GM12892 (cell line): Measurements from ENCODE around the gene EEF1A2.
"Not testable (repeated sequence)": the region's sequence is repeated elsewhere in the genome, so short reads cannot be mapped to it uniquely, and the experiment has no call there.

Experiments
- DNase-seq: peaks from one replicate; pipeline ENCODE4 v3.0.0; 2011; ENCODE audit not compliant: insufficient read length
- FAIRE-seq: peaks from 2 replicates; lab custom pipeline; 2011; peaks lifted over from hg19 to GRCh38; lab: Jason Lieb, UNC
- POLR2A ChIP-seq: IDR thresholded peaks from 2 replicates; pipeline ENCODE4 v1.6.1; 2011; ENCODE audit warnings: low read depth, low read length, control low read depth
- POLR2AphosphoS5 ChIP-seq: IDR thresholded peaks from 2 replicates; pipeline ENCODE4 v1.6.1; 2011; ENCODE audit warnings: low read depth, low read length, control low read depth
- TAF1 ChIP-seq: IDR thresholded peaks from 2 replicates; pipeline ENCODE4 v1.6.1; 2011; ENCODE audit warnings: low read depth, mild to moderate bottlenecking, control low read depth, low read length, borderline replicate concordance

The EEF1A2 gene

DNA sequence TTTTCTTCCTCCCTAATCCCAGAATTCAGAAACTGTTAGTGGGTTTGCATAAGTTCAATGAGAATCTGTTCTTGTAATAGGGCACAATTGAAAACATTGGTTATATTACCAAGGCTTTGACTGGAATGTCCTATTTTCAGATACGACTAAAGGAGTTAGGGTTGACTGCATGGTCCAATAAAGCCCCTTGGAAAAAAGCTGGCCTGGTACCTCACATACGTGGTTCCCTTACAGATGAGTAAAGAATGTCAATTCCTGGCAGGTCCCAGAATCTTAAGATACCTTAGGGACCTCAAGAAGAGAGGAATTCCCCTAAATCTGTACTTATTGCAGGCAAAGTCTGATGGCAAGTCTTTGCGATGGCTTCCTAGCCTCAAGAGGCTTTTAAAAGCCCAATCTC lies 26.3 kb upstream of the EEF1A2 start:
- FAIRE-seq = no peak
- DNase-seq = no peak
- TF ChIP-seq POLR2A (peak; percentile 1; the same call in 1 of the 2 replicates), POLR2AphosphoS5 (no peak), TAF1 (no peak)

DNA sequence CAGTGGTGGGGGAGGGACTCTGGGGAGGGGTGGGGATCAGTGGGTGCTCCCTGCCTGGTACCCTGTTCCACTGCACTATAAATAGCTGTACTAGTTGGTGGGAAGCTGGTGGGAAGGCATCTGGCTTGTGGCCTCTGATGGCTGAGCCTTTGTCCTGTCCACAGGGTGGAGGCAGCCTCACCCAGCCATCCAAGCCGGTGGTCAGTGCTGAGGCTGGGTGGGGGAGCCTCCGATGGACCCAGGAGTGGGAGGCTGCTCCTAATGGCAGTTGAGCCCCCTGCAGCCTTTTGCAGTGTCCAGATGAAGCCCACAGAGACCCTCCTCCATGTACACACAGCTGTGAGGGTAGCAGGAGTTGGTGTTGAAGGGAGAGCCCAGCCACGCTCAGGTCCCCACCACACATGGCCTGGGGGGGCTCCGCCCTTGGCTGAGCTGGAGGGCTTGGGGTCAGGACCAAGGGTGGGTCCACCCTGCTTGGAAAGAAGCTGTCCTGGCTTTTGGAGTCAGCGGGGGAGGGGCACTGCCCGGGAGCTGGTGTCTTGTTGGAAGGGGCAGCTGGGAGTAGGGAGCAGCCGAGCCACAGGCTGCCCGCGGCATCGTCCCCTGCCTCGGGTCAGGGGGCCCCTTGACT lies 24.2 kb upstream of the EEF1A2 start:
- TF ChIP-seq POLR2A (peak; percentile 43; the same call in 1 of the 2 replicates), POLR2AphosphoS5 (peak; percentile 28; the same call in 1 of the 2 replicates), TAF1 (no peak)
- FAIRE-seq = no peak
- no peak for DNase-seq

DNA sequence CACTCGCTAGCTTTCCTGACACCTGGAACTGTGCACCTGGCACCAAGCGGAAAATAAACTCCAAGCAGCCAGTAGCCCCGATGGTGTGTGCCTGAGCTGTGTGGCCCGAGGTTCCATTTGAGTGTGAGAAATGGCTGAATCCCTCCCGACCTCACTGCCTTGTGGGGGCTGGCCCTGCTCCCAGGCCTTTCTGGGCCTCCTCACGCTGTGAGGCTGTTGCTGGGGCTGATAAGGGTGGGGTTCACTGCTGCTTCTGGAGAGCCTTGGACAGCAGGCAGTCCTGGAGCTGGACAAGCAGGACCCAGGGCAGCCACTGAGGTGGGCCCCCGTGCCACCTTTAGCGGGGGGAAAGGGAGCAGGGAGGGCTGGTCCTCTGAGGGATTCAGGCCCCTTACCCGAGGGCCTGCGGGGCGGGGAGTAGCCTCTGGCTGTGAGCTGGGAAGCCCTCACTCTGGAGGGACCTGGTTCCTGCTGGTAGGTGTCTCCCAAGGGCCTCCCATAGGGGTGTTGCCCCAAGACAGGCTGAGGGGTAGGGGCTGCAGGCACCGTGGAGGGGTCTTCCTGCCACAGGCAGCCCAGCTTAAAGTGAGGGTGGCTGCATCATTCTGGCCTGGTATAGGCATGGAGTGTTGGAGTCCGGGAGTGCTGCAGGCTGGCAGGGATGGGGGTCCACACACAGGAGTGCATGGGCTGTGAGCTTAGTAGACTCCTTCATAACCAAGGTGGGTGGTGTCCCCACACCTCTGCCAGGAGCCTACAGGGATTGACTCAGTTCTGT lies 23.4 kb upstream of the EEF1A2 start:
- TF ChIP-seq TAF1 = no peak
- TF ChIP-seq POLR2AphosphoS5 = no peak
- TF ChIP-seq POLR2A = peak; percentile 1; the same call in 1 of the 2 replicates
- DNase-seq = no peak
- FAIRE-seq = no peak

DNA sequence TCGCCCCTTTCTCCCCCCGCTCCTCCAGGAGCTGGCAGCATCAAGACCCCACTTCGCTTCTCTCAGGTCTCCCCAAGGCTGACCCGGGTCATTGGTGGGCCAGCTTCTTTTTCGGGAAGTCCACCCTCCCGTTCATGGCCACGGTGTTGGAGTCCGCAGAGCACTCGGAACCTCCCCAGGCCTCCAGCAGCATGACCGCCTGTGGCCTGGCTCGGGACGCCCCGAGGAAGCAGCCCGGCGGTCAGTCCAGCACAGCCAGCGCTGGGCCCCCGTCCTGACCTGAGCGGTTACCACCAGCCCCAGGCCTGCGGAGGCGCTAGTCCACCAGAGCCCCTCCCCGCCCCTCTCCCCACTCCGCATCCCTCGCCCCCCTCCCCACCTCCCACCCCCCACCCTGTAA lies 22.7 kb upstream of the EEF1A2 start:
- DNase-seq (no peak), FAIRE-seq (no peak)
- no peak for TF ChIP-seq POLR2AphosphoS5
- TF ChIP-seq POLR2A = no peak

DNA sequence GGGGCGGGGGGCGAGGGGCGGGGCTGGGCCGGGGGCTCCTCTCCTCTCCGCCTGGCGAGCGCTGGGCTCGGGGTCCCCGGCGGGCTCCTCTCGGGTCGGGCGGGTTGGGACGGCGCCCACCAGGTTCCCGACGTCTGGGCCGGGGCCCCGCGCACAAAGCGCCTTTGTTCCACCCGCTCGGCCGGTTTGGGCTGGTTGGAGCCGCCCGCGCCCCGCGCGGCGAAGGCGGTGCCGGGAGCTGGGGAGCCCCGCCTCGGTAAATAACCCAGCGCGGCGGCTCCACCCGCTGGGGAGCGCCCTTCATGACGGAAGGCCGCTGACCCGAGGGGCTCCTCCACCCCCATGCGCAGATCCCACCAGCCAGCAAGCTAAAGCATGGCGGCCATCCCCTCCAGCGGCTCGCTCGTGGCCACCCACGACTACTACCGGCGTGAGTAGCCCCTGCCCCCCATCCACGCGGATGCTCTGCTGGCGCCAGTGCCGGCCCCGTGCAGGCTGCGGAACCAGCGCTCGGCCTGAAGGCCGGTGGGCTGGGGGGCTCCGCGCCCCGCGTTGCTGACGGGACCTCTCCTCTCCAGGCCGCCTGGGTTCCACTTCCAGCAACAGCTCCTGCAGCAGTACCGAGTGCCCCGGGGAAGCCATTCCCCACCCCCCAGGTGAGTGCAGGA lies 22.2 kb upstream of the EEF1A2 start:
- peak; percentile 90 for FAIRE-seq

DNA sequence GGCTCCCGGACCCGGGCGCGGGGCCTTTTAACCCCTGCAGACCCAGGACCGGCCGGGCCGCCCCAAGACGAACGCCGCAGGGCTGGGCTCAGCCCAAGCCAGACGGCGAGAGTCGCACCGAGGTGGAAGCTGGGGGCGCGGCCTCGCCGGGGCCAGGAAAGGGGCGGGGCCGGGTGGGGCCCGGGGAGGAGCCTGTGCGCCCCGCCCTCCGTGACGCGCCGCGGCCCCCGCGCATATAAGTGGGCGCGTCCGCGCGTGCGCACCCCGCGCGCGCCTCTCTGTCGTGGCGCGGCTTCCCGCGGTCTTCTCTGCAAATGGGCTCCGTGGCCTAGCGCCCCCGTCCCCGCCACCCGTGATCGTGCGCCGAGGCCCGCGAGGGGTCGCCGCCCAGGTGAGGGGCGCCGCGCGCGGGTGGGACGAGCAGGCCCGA lies 21.6 kb upstream of the EEF1A2 start, which contains the start of gene PPDPF:
TSS of gene PPDPF (plus strand) at position 262 of the 430 bp plus-strand sequence. CDS start 544 bp downstream, outside the sequence.
- FAIRE-seq = peak; percentile 83
- peak; percentile 85 for TF ChIP-seq POLR2AphosphoS5
- peak; percentile 77 for TF ChIP-seq TAF1
- peak; percentile 96 for TF ChIP-seq POLR2A
- DNase-seq = peak; percentile 98

More for the DNA sequence above, 22.2 kb upstream of the EEF1A2 start:
- TF ChIP-seq TAF1 (no peak), POLR2AphosphoS5 (peak; percentile 10; the same call in 1 of the 2 replicates), POLR2A (peak; percentile 46)
- peak; percentile 89 for DNase-seq

DNA sequence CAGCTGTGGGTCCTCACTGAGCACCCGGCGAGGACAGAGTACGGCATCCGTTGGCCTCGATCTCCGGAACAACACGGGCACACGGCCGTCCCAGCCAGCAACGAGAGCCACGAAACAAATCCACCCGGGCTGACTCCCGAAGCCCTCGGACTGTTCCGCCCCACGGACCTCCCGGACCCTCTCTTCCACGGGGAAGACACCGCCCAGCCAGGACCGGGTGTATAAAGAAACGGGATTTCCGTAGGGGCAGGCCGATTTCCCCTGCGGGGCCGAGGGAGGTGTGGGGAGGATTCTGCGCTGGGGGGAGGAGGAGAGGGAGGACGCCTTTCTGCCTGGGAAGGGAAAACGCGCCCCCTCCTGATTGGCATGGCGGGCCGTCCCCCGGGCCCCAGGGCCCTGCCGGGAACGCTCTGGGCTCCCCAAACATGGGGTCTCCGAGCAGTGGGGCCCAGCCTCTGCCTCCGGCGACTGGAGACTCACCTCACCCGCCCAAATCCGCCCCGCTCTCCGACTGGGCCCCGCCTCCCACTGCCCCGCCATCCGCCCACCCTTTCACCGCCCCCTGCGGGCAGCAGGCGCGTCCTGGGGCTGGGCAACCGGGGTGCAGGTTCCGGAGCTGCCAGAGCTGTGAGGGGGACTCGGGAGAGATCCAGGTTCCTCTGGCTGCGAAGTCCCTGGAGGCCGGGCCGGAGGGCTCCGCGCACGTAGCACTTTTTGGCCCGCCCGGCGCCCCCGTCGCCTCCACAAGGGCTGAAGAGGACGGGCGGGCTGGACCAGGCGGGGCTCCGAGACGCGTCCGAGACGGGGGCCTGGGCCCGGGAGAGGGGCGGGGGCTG lies 21.0 kb upstream of the EEF1A2 start:
- DNase-seq = peak; percentile 72
- FAIRE-seq = peak; percentile 9
- TF ChIP-seq TAF1 = no peak
- TF ChIP-seq POLR2A = no peak
- no peak for TF ChIP-seq POLR2AphosphoS5

DNA sequence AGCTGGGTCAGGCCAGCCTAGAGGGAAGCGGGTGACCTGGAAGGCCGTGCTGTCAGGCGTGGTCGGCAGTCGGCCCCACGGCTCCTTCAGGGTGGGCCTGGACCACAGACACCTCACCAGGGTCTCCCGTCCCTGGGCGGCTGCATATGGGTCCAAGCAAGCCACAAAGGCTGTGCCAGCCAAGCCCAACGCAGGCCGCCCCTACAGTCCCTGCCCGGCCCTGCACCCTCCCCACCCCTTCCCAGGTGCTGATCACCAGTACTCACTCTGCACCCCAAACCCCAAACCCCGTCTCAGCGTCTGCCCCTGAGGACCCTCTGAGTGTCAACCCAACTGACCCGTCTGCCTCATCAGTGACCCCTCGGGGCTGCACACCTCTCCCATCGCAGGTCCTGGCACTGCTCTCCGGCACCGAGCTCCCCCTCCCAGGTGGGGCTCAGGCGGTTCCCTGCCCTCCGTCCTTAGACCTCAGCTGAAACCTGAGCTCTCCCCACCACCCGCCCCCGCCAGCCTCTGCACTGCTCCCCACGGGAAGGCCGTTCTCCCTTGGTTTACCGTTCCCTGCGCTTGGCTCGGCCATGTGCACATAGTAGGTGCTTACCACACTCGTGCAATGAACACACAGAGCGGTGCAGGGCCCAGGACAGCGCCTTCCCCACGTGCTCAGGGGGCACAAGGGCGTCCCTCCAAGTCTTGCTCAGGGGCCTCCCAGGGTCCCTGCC lies 20.2 kb upstream of the EEF1A2 start:
- no peak for DNase-seq
- TF ChIP-seq POLR2AphosphoS5 = no peak
- no peak for TF ChIP-seq POLR2A
- TF ChIP-seq TAF1 = no peak
- no peak for FAIRE-seq

DNA sequence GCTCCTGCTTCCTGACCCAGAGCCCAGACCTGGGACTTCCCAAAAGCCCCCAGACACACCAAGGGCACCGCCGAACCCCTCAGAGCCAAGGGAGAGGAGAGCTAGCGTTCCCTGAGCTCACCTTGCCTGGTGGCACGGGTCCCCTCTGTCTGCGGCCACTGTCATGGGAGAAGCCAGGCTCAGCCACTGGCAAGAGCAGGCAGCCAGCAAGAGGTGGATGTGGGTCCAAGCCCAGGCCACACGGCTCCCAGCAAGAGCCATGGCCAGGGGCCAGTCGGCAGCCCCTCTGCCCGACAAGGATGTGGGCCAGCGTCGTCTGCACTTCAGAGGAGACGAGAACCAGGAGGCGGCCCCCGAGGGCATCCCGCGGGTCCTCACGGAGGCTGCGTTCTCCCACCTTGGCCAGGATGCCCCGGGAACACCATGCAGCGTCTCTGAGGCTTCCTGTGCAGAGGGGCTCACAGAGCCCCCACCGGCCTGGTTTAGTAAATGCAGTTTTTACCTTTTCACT lies 19.5 kb upstream of the EEF1A2 start:
- FAIRE-seq (no peak), DNase-seq (no peak)
- TF ChIP-seq POLR2A (no peak), TAF1 (no peak), POLR2AphosphoS5 (no peak)

DNA sequence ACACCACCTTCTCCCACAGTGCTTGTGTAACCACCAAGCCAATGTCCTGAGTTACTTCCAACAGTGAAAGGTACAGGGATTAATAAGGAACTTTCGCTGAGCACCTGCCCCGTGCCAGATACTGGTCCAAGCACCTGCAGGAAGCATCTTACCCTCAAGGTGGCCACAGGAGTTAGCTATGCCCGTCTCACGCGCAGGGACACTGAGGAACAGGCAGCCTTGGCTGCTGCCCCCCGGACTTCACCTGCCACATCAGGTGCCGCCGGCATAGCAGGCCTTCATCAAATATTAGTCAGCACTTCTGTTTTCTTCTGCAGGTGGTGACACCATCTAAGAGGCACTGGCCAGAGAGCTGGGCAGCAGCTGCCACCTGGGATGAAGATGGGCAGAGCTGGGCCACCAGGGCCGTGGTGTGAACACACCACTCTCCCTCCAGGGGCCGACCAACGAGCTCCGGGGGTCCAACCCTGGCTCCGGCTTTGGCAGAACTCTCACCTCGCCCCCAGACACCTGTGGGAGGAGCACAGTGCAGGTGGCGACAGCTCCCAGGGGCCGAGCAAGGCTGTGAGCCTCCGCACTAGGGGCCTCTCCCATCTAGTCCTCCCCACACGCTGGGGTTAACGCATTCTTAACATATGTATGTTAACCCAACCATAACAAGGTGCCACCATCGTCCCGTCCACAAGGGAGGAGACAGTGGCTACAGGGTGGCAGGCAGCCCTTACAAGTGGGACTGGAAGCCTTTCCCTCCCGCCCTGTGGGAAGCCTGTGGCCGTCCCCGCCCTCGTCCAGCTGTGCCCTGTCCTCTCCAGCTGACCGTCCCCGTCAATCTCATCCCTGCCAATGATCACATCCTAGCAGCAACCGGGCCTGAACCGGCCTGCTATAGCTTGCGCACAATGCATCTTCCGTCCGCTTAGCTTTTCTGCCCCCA lies 18.8 kb upstream of the EEF1A2 start:
- DNase-seq (no peak), FAIRE-seq (no peak)
- no peak for TF ChIP-seq TAF1
- no peak for TF ChIP-seq POLR2A
- no peak for TF ChIP-seq POLR2AphosphoS5

DNA sequence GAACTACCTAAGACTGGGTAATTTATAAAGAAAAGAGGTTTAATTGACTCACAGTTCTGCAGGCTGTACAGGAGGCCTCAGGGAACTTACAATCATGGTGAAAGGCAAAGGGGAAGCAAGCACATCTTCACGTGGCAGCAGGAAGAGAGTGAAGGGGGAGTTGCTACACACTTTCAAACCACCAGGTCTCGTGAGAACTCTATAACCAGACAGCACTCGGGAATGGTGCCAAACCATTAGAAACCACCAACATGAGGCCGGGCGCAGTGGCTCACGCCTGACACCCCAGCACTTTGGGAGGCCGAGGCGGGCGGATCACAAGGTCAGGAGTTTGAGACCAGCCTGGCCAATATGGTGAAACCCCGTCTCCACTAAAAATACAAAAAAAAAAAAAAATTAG lies 15.6 kb upstream of the EEF1A2 start:
- DNase-seq, FAIRE-seq: not testable (repeated sequence)
